GM12801 (cell line): ENCODE measurements around the gene SEMA5A.

Experiments
- CTCF ChIP-seq: IDR thresholded peaks from one replicate; pipeline ENCODE4 v1.5.1; 2011; ENCODE audit warnings: control low read depth; ENCODE audit not compliant: insufficient read length; ENCODE audit errors: extremely low read depth

Gene SEMA5A

GRCh38 chr5:9325549-9325948 lies 220.3 kb downstream of the SEMA5A start:
- TF ChIP-seq CTCF, result no peak

DNA sequence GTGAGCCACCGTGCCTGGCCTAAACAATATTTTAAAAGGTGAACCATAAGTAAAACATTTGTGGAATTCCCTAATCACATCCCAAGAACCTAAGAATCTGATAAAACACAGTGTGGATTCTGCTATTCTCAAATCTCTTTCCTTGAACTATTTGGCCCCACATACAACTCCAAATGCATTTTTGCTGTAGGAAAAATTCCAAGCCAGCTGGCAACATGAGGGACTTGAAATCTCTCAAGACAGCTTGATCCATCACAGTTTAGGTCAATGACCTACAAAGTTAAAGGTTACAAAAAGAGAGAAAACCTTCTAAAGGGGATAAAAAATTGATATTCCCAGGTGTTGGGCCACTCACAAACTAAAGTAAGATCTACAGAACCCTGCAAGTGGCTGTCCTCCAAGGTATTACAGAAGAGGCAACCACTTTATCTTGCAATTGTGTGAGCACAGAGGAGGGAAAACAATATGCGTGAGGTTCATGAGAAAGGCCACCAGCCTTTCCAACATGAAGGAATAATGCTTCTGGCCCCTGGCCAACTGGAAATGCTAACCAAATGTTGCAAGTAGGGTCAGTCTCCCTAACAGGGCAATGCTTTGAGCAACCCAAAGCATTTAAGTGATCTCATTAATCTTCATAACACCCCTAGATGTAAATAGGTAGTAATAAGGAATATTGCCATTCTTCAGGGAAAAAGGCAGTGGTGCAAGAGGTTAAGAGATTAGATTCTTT lies 221.4 kb downstream of the SEMA5A start:
- no peak for TF ChIP-seq CTCF

GRCh38 chr5:9320652-9321051 lies 225.2 kb downstream of the SEMA5A start:
- TF ChIP-seq CTCF, result no peak

DNA sequence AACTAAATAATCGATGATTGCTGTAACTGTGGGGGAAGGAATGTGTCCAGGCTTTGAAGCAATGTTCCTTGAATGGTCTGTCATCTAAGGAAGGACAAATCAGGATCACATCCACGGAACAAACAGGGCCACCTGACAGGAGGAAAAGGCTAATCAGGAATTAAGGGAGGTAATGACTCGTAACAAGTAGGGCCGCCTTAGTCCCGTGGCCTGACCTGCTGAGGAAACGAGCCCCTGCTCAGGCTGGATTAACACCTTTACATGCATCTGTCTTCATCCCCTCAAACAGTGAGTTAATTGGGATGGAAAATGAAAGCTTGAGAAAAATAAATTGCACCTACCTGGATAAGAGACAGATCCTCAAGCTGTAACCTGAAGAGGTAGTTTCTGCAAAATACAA lies 227.8 kb downstream of the SEMA5A start:
- TF ChIP-seq CTCF, result no peak

DNA sequence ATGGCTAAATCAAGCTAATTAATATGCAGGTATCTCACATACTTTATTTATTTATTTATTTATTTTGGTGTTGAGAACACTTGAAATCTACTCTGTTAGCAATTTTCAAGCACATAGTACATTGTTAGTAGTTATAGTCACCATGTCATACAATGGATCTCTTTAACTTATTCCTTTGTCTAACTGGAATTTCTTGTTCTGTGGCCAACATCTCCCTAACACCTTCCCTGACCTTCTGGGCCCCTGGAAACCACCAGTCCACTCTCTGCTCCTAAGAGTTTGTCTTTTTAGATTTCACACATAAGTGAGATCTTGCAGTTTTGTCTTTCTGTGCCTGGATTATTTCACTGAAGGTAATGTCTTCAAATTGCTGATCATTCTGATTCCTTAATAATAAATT lies 229.1 kb downstream of the SEMA5A start:
- TF ChIP-seq CTCF, result no peak

DNA sequence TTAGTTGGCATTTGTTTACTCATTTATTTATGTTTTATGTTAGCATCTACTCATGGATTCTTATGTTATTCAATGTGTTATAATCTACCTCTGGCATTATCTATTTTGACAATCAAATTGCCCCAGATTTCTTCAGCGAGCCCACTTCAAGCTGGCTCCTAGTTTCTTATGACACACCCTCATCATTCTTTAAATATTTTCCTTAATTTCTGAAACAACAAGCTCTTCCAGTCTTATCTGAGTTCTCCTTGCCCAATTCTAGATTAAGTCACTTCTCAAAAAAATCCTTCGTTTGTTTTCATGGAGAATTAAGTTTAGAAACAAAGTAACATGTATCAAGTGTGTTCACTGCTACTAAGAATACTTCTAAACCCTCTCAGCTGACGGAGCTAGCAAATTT lies 229.8 kb downstream of the SEMA5A start:
- no peak for TF ChIP-seq CTCF

- no peak for TF ChIP-seq CTCF
Observed at GRCh38 chr5:9314558-9314957, 231.3 kb downstream of the SEMA5A start.
